A549 (cell line): ENCODE data around the gene MAT1A. TPM values are rescaled to one million over a fixed set of nuclear protein-coding genes. Genes with fewer than 3 reads are reported as not detected.
"Not testable (repeated sequence)": the region's sequence is repeated elsewhere in the genome, so short reads cannot be mapped to it uniquely, and the experiment has no call there.

Experiments used
- ATAC-seq, 2 experiments: fragments of 200-7000 bp in 1 of 2; fragments of >200 bp in 1 of 2; cut with Nextera tagmentation in 1 of 2; cut with Tn5 transposase in 1 of 2; 3 replicates each; pipeline versions ENCODE4 v1.8.0 to v1.9.1; 2018 to 2020; ENCODE audit warnings: mild to moderate bottlenecking in 1 of 2, moderate library complexity in 1 of 2
- CTCF ChIA-PET: fragments of 300-600 bp; sonication (Branson Sonifier 250); formaldehyde crosslinking; extraction: SDS; loops from one replicate; lab custom pipeline; 2021; ENCODE audit warnings: antibody characterized with exemption, inconsistent platforms; lab: Yijun Ruan, JAX
- POLR2A ChIA-PET: fragments of 350-600 bp; formaldehyde crosslinking; extraction: SDS; loops from one replicate; lab custom pipeline; 2021; ENCODE audit warnings: antibody characterized with exemption, inconsistent platforms; lab: Yijun Ruan, JAX
- DNase-seq, 2 experiments: peaks; one replicate each; pipeline versions ENCODE4 v3.0.0 to v3.0.0-alpha.2; 2011 to 2016; ENCODE audit warnings: low read depth in 1 of 2, low spot score in 1 of 2
- FAIRE-seq: peaks from 2 replicates; lab custom pipeline; 2011; peaks lifted over from hg19 to GRCh38; lab: Jason Lieb, UNC
- H3K27ac ChIP-seq, 2 experiments: fragments of >200 bp; sonication (Bioruptor Twin); formaldehyde crosslinking; 3 replicates each; pipeline ENCODE4 v1.5.1; 2016 to 2017
- H3K4me1 ChIP-seq: fragments of >200 bp; sonication (Bioruptor Twin); formaldehyde crosslinking; 3 replicates; pipeline ENCODE4 v1.6.1; 2016
- H3K4me2 ChIP-seq: fragments of >200 bp; sonication (Bioruptor Twin); formaldehyde crosslinking; 3 replicates; pipeline ENCODE4 v1.6.1; 2016
- H3K4me3 ChIP-seq: fragments of >200 bp; sonication (Bioruptor Twin); formaldehyde crosslinking; 3 replicates; pipeline ENCODE4 v1.5.1; 2016
- H3K9me3 ChIP-seq: fragments of >200 bp; sonication (Bioruptor Twin); formaldehyde crosslinking; 3 replicates; pipeline ENCODE4 v1.6.1; 2016
- WGBS: methylation state at CpG from one replicate; pipeline ENCODE4 v1.1.6; 2017; ENCODE audit errors: missing lambda C conversion rate; 5-methylcytosine and 5-hydroxymethylcytosine counted together
- polyA plus RNA-seq, 4 experiments: library from polyadenylated mRNA; depleted of rRNA in 3 of 4; stranded (reverse); fragments of >200 nt; fragmentation: RNase III in 1 of 4; extraction: RNeasy Plus Mini Kit Qiagen cat#74134 plus additional on column Dnase treatment in 1 of 4; gene quantifications; 2 replicates in 3 of 4; 3 replicates in 1 of 4; pipeline ENCODE4 v1.2.3, GENCODE V29; 2011 to 2017

MAT1A gene
- polyA plus RNA-seq, 2 of the 4 experiments (the other 2 are of a cell fraction) = 0.03 to 0.13 TPM

- POLR2A ChIA-PET, H3K4me2 ChIP-seq, DNase-seq, H3K9me3 ChIP-seq, H3K27ac ChIP-seq, CTCF ChIA-PET, FAIRE-seq, H3K4me1 ChIP-seq, H3K4me3 ChIP-seq: not testable (repeated sequence)
- ATAC-seq = peak in 1 of 2 experiments; percentile 14; a peak in 1 of 6 replicates
- 68% methylated on average over 11 of the region's 11 CpGs for WGBS
Observed at GRCh38 chr10:80234331-80235235, 54.9 kb downstream of the MAT1A start.

- H3K27ac ChIP-seq, POLR2A ChIA-PET, DNase-seq, H3K4me2 ChIP-seq, H3K4me1 ChIP-seq, H3K4me3 ChIP-seq, ATAC-seq, FAIRE-seq, CTCF ChIA-PET, H3K9me3 ChIP-seq: not testable (repeated sequence)
- 51% methylated on average over 1 of the region's 1 CpG for WGBS
Observed at GRCh38 chr10:80233871-80234270, 55.6 kb downstream of the MAT1A start.

- ATAC-seq, H3K4me1 ChIP-seq, H3K27ac ChIP-seq, H3K9me3 ChIP-seq, DNase-seq, POLR2A ChIA-PET, H3K4me3 ChIP-seq, H3K4me2 ChIP-seq, FAIRE-seq: not testable (repeated sequence)
- CTCF ChIA-PET = interaction anchor here (0.6 to 1.3 kb wide), 2 partner anchors 10 to 83 kb away, joined by 3 to 4 read pairs; no protein-coding TSS in a partner anchor
- 92% methylated on average over 4 of the region's 4 CpGs for WGBS
Observed at GRCh38 chr10:80226723-80227122, 62.7 kb downstream of the MAT1A start.

- POLR2A ChIA-PET = interaction anchor here (1.1 kb wide), 1 partner anchor 79 kb away, joined by 12 read pairs; no protein-coding TSS in a partner anchor
- CTCF ChIA-PET = interaction anchor here (0.6 to 4.7 kb wide), 22 partner anchors 11 to 685 kb away, joined by 3 to 134 read pairs (median 5); no protein-coding TSS in a partner anchor
- not testable (repeated sequence) for H3K4me3 ChIP-seq, ATAC-seq, DNase-seq, FAIRE-seq, H3K4me1 ChIP-seq, H3K27ac ChIP-seq, H3K9me3 ChIP-seq, H3K4me2 ChIP-seq
- WGBS = no CpG with 5 or more reads among the region's 5 CpGs
Observed at GRCh38 chr10:80223031-80223419, 66.4 kb downstream of the MAT1A start.

Other genes starting within 250 kb of the MAT1A start
- gene TMEM254, start 211.0 kb downstream of the MAT1A start, polyA plus RNA-seq (2011; rRNA removed) = 38.9 and 43.6 TPM in 2 replicates
- 19.0 to 20.9 TPM (median 20.4 TPM) in 3 replicates for gene TMEM254, start 211.0 kb downstream of the MAT1A start, polyA plus RNA-seq (2017; fragmentation: RNase III; extraction: RNeasy Plus Mini Kit Qiagen cat#74134 plus additional on column Dnase treatment)
- gene PLAC9, start 156.9 kb downstream of the MAT1A start, polyA plus RNA-seq (2011; rRNA removed) = not detected in 2 replicates
- gene PLAC9, start 156.9 kb downstream of the MAT1A start, polyA plus RNA-seq (2017; fragmentation: RNase III; extraction: RNeasy Plus Mini Kit Qiagen cat#74134 plus additional on column Dnase treatment) = not detected in 3 replicates
- gene ANXA11, start 84.1 kb downstream of the MAT1A start, polyA plus RNA-seq (2011; rRNA removed) = 92.6 and 123 TPM in 2 replicates
- 117 to 121 TPM (median 119 TPM) in 3 replicates for gene ANXA11, start 84.1 kb downstream of the MAT1A start, polyA plus RNA-seq (2017; fragmentation: RNase III; extraction: RNeasy Plus Mini Kit Qiagen cat#74134 plus additional on column Dnase treatment)
- gene DYDC1, start 67.1 kb upstream of the MAT1A start, polyA plus RNA-seq (2011; rRNA removed) = not detected in 2 replicates
- gene DYDC1, start 67.1 kb upstream of the MAT1A start, polyA plus RNA-seq (2017; fragmentation: RNase III; extraction: RNeasy Plus Mini Kit Qiagen cat#74134 plus additional on column Dnase treatment) = not detected in 3 replicates
- gene DYDC2, start 67.1 kb upstream of the MAT1A start, polyA plus RNA-seq (2011; rRNA removed) = 0.04 and 0.20 TPM in 2 replicates
- 0.13 TPM in 1 of 3 replicates, not detected in the others for gene DYDC2, start 67.1 kb upstream of the MAT1A start, polyA plus RNA-seq (2017; fragmentation: RNase III; extraction: RNeasy Plus Mini Kit Qiagen cat#74134 plus additional on column Dnase treatment)
- 47.6 and 59.3 TPM in 2 replicates for gene PRXL2A, start 118.9 kb upstream of the MAT1A start, polyA plus RNA-seq (2011; rRNA removed)
- 40.6 to 55.0 TPM (median 47.7 TPM) in 3 replicates for gene PRXL2A, start 118.9 kb upstream of the MAT1A start, polyA plus RNA-seq (2017; fragmentation: RNase III; extraction: RNeasy Plus Mini Kit Qiagen cat#74134 plus additional on column Dnase treatment)
- gene TSPAN14, start 164.7 kb upstream of the MAT1A start, polyA plus RNA-seq (2011; rRNA removed) = 87.0 and 97.1 TPM in 2 replicates
- gene TSPAN14, start 164.7 kb upstream of the MAT1A start, polyA plus RNA-seq (2017; fragmentation: RNase III; extraction: RNeasy Plus Mini Kit Qiagen cat#74134 plus additional on column Dnase treatment) = 101 to 124 TPM (median 121 TPM) in 3 replicates
- 0.01 and 0.04 TPM in 2 replicates for gene SH2D4B, start 248.2 kb upstream of the MAT1A start, polyA plus RNA-seq (2011; rRNA removed)
- 0.03 to 0.12 TPM (median 0.03 TPM) in 3 replicates for gene SH2D4B, start 248.2 kb upstream of the MAT1A start, polyA plus RNA-seq (2017; fragmentation: RNase III; extraction: RNeasy Plus Mini Kit Qiagen cat#74134 plus additional on column Dnase treatment)